Measurements from ENCODE around the gene DNAH7. TPM values are rescaled to one million over a fixed set of nuclear protein-coding genes. Genes with fewer than 3 reads are reported as not detected.

Gene DNAH7
- total RNA-seq, 1 experiment from 2014 or later = 0.09 TPM

- H3K79me1 ChIP-seq (ENCODE audit: insufficient read depth, low read depth, low read length, poor library complexity, severe bottlenecking) = no peaks in the 10 kb centered on the region
- no peak for TF ChIP-seq CTCF (conservative IDR thresholded peaks at IDR 0.05)
- no peaks in the 10 kb centered on the region for H4K20me1 ChIP-seq (ENCODE audit: control insufficient read depth, insufficient read depth, insufficient read length)
- no peak overlapping the region for H3K27ac ChIP-seq (ENCODE audit: insufficient read length, low read depth, low read length)
- no peak overlapping the region for H3K4me3 Mint-ChIP-seq
- peak; percentile 58 for DNase-seq
- no peak overlapping the region for H3K23ac ChIP-seq (ENCODE audit: insufficient read length, low read depth, low read length)
- no peak overlapping the region for H2BK5ac ChIP-seq (ENCODE audit: insufficient read length, low read length)
- H3K14ac ChIP-seq (ENCODE audit: insufficient read depth, low read length) = no peak overlapping the region
- no peaks in the 10 kb centered on the region for H3K27me3 Mint-ChIP-seq (ENCODE audit: low read depth)
- H4K91ac ChIP-seq (ENCODE audit: insufficient read length, low read depth, low read length) = no peak overlapping the region
- no peak overlapping the region for H2BK20ac ChIP-seq (ENCODE audit: low read depth, low read length, poor library complexity, severe bottlenecking)
- H2AK5ac ChIP-seq (ENCODE audit: insufficient read length, low read length) = no peak overlapping the region
- H3K27ac Mint-ChIP-seq = peak overlapping the region in 2 of 3 experiments; percentile 27 to 41; a peak in 1 of 7 replicates
- WGBS (ENCODE audit: extremely low coverage, insufficient read length, low lambda C conversion rate) = no CpG with 5 or more reads among the region's 3 CpGs
- no peak overlapping the region for H3T11ph ChIP-seq (ENCODE audit: low read length)
- H2BK12ac ChIP-seq (ENCODE audit: insufficient read length, low read depth, low read length) = no peak overlapping the region
- no peaks in the 10 kb centered on the region for H3K23me2 ChIP-seq (ENCODE audit: insufficient read length, low read depth, low read length, poor library complexity, severe bottlenecking)
- no peak overlapping the region for H3K9ac ChIP-seq (ENCODE audit: extremely low read depth, insufficient read length, low read length)
- H3K18ac ChIP-seq (ENCODE audit: insufficient read length, low read depth, low read length) = no peak overlapping the region
- H3K4me2 ChIP-seq (ENCODE audit: insufficient read depth, insufficient read length, low read length) = no peak overlapping the region
- H3K56ac ChIP-seq (ENCODE audit: insufficient read length, low read depth, low read length) = no peak overlapping the region
- H3K27me3 ChIP-seq (ENCODE audit: insufficient read depth, low read length) = no peaks in the 10 kb centered on the region
- no peaks in the 10 kb centered on the region for H3K79me2 ChIP-seq (ENCODE audit: insufficient read depth, low read length)
- no peak overlapping the region for H2BK120ac ChIP-seq (ENCODE audit: low read depth, low read length, poor library complexity, severe bottlenecking)
- H3K9me3 ChIP-seq (ENCODE audit: control insufficient read depth, low read depth, low read length) = no peaks in the 10 kb centered on the region
- H2AFZ ChIP-seq (ENCODE audit: low read length) = no peak overlapping the region
- H3K36me3 Mint-ChIP-seq (ENCODE audit: insufficient read depth in 1 of 3, low read depth in 3 of 3) = peaks cover 0 to 1% (median 0%) of the 10 kb centered on the region in 3 experiments; a peak in 1 of 7 replicates
- H3K4me1 ChIP-seq (ENCODE audit: insufficient read depth, low read length) = peaks cover 5% of the 10 kb centered on the region; the same call in 1 of the 2 replicates
- H3K9me3 Mint-ChIP-seq = no peaks in the 10 kb centered on the region
- no peak overlapping the region for H4K8ac ChIP-seq (replicated peaks; ENCODE audit: insufficient read length, low read depth, low read length)
- H3K4me1 Mint-ChIP-seq = peaks cover 11 to 17% of the 10 kb centered on the region in 2 experiments
- no peak overlapping the region for H4K5ac ChIP-seq (ENCODE audit: insufficient read length, low read depth, low read length)
- no peak overlapping the region for H2BK15ac ChIP-seq (ENCODE audit: low read depth, low read length)
- no peak overlapping the region for H3K4ac ChIP-seq (ENCODE audit: low read depth, low read length)
These were observed 9.1 kb downstream of the DNAH7 start for GRCh38 chr2:196059491-196059960.

All from H9 (cell line).